Epithelial cell of esophagus (primary cell): ENCODE results near the gene RPL19.

Experiments
- DNase-seq: peaks from one replicate; pipeline ENCODE4 v3.0.0; 2010; ENCODE audit warnings: low read depth
- H3K4me3 ChIP-seq: 2 replicates; pipeline ENCODE4 v1.5.1; 2011; ENCODE audit warnings: mild to moderate bottlenecking, low read length, control low read depth
- TF ChIP-seq, protein P1 (sequence below): IDR thresholded peaks from 2 replicates; pipeline ENCODE4 v1.5.1; 2011; ENCODE audit warnings: low read depth, mild to moderate bottlenecking, low read length, control low read depth, inconsistent platforms; ENCODE audit not compliant: insufficient read depth; ENCODE audit errors: missing control alignments

Gene RPL19

DNA sequence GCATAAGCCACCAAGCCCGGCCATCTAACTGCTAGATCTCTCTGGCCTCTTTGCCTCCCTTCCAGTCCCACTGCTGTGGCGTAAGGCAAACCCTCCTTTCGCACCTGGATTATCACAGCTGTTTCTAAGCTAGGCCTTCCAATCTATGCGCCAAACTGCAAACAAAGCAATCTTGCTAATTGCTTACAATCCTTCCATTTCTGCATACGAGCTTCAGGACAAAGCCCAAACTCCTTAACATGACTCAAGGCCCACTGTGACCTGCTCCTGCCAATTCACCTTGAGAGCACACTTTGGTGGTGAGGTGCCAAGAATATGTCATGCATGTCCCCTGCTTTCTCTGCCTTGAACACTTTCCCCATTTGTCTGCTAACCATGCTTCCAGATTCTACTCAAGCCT, 28.1 kb upstream of the RPL19 start:
- TF ChIP-seq, protein P1, sequence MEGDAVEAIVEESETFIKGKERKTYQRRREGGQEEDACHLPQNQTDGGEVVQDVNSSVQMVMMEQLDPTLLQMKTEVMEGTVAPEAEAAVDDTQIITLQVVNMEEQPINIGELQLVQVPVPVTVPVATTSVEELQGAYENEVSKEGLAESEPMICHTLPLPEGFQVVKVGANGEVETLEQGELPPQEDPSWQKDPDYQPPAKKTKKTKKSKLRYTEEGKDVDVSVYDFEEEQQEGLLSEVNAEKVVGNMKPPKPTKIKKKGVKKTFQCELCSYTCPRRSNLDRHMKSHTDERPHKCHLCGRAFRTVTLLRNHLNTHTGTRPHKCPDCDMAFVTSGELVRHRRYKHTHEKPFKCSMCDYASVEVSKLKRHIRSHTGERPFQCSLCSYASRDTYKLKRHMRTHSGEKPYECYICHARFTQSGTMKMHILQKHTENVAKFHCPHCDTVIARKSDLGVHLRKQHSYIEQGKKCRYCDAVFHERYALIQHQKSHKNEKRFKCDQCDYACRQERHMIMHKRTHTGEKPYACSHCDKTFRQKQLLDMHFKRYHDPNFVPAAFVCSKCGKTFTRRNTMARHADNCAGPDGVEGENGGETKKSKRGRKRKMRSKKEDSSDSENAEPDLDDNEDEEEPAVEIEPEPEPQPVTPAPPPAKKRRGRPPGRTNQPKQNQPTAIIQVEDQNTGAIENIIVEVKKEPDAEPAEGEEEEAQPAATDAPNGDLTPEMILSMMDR: no peak
- no peak for DNase-seq
- no peak overlapping the region for H3K4me3 ChIP-seq

DNA sequence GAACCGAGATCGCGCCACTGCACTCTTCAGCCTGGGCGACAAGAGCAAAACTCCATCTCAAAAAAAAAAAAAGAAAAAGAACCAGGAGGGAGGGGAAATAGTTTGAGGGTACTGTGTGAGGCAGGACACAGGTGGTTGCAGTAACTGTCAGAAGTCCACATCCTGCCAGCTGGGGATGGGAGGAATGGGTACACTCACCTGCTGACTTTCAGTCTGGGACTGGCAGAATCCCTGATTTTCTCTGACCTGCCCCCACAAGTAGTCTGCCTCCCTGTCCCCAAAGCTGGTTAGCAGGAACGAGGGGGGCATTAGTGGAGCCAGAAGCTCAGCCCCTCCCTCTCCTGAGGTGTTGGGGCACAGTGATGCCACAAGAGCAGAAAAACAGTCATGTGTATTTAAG, 27.0 kb upstream of the RPL19 start:
- no peak overlapping the region for H3K4me3 ChIP-seq
- no peak for DNase-seq
- TF ChIP-seq, protein P1: no peak

DNA sequence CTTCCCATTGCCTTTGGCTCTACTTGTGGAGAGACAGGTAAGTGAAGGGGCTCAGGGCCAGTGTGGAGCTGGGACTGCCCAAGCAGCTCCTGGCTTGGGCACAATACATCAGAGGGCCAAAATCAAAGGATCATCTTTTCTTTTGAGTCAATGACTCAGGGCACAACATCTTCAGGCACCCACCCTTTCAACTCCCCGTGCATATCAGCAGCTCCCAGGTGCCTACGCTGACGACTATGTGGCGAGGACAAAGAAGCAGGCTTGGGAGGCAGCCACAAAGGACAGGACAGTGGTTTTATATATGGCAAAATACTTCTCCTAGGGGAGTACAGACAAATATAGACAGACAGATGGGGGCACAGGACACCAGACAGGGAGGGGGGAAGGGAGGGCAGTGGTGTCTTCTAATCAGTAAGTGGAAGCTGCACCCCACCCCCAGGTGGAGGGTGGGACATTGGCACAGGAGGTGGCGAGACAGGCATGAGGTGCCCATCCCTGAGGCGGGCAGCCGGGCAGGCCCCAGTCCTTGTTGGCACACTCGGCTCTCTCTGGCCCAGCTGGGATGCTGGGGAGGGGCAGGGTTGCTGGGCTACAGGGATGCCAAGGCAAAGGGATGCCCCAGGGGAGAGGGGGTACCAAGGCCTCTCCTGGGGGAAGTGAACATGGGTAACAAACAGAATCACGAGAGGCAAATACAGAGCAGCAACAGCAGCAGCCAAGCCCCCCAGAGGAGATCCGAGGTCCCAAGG, 26.4 kb upstream of the RPL19 start:
- no peak for DNase-seq
- TF ChIP-seq, protein P1: no peak
- H3K4me3 ChIP-seq: no peak overlapping the region

DNA sequence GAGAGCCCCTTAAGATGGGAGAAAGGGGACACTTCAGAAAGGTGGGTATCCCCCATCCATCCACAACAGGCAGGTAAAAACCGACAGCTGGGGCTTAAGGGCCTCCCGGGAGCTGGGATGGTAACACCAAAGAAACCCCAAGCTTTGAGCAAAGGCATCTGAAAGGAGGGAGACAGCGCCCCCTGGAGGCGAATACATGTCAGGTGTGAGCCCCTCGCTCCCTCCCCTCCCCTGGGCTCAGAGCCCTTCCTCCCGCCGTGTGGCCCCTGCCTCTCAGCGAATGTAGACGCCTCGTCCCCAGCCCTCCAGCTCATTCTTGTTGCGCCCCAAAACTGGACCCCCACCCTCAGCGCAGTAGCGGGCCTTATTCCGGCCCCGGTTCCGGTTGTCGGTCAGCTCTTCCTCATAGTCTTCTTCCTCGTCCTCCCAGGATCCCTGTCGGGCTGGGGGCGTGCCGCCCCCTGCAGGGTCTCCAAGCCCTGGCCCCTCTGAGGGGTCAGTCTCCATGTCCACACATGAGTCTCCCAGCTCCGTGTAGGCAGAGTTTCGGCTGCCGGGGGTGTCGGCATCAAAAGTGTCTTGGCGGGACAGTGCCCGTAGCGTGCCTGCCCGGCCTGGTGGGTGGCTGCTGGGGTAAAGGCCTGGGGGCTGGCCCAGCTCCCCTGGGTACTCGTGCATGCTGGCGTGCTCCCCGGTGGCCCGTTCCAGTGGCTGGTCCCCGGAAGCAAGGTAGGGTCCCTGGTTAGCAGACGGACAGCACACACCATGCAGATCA, 25.0 kb upstream of the RPL19 start:
- TF ChIP-seq, protein P1: peak; percentile 85
- H3K4me3 ChIP-seq: no peak overlapping the region
- DNase-seq: peak; percentile 70

DNA sequence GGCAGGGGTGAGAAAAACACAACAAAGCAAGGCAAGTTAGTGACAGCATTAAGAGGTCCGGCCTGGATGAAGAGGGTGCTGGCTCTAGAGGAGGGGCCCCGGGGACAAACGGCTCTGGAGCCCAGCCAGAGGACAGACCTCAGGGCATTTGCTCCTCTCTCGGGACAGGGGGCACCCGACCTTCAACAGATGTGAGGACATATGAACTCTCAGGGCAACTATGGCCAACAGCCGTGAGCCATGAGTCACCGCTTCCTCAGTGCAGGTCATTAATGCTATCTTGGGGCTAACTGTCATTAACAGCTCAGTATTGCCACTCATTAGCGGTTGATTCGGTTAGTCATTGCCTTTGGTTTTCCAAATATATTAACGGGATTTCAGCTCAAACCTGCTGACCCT, 24.4 kb upstream of the RPL19 start:
- no peak for DNase-seq
- H3K4me3 ChIP-seq: no peak overlapping the region
- TF ChIP-seq, protein P1: no peak

DNA sequence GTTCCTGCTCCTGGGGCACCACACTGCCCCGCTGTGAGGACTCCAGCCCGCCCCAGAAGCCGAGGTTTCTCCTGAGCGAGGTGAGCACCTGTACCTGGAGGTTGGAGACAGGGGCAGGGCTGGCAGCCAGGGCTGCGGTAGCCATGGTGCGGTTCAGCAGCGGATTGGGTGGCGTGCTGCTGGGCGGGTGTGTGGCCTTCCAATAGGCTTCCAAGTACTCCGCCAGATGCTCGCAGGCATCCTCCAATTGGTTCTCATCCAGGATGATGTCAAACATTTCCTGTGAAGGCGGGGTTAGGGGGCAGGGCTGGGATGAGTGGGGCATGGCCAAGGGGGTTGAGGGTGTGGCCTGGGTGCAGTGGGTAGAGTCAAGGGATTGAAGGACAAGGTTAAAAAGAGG, 22.8 kb upstream of the RPL19 start:
- H3K4me3 ChIP-seq: no peak overlapping the region
- TF ChIP-seq, protein P1: no peak
- no peak for DNase-seq
